Muscle layer of duodenum (tissue), 2 donors: Measurements from ENCODE around the gene DTX2.
"Not testable (repeated sequence)": the region's sequence is repeated elsewhere in the genome, so short reads cannot be mapped to it uniquely, and the experiment has no call there.

Experiments used
- H3K27ac ChIP-seq: one replicate; pipeline ENCODE4 v1.7.0; 2013; ENCODE audit warnings: mild to moderate bottlenecking, low read length
- H3K27me3 ChIP-seq: one replicate; pipeline ENCODE4 v1.7.0; 2013; ENCODE audit warnings: low read depth, mild to moderate bottlenecking, control low read depth, low read length
- H3K36me3 ChIP-seq, 2 donors: one replicate each; pipeline ENCODE4 v1.7.0; 2013; ENCODE audit warnings: low read length in 2 of 2, control low read depth in 1 of 2, mild to moderate bottlenecking in 1 of 2; ENCODE audit not compliant: insufficient read depth in 2 of 2, control insufficient read depth in 1 of 2
- H3K4me1 ChIP-seq, 2 donors: one replicate each; pipeline ENCODE4 v1.7.0; 2013; ENCODE audit warnings: low read length in 2 of 2, mild to moderate bottlenecking in 2 of 2, control low read depth in 1 of 2, moderate library complexity in 1 of 2; ENCODE audit not compliant: insufficient read depth in 2 of 2, control insufficient read depth in 1 of 2
- H3K4me3 ChIP-seq, 2 donors: one replicate each; pipeline ENCODE4 v1.7.0; 2013; ENCODE audit warnings: low read length in 2 of 2, low read depth in 1 of 2, mild to moderate bottlenecking in 1 of 2
- H3K9me3 ChIP-seq, 2 donors: one replicate each; pipeline ENCODE4 v1.7.0; 2013; ENCODE audit warnings: low read length in 2 of 2, control low read depth in 1 of 2, mild to moderate bottlenecking in 1 of 2; ENCODE audit not compliant: control insufficient read depth in 1 of 2
- donor health status: healthy.

The DTX2 gene

GRCh38 chr7:76461464-76462101 lies at the start of gene DTX2:
Gene DTX2 (plus strand): TSS chr7:76461709. CDS start chr7:76480510, 18,801 bp downstream.
- peak within 1 kb of the TSS in 1 of 2 donors; percentile 45 for H3K4me3 ChIP-seq
- H3K36me3 ChIP-seq, H3K27ac ChIP-seq: not testable (repeated sequence)

GRCh38 chr7:76412249-76412648 lies 49.3 kb upstream of the DTX2 start:
- no peak overlapping the region for H3K4me3 ChIP-seq
- no peaks in the 10 kb centered on the region for H3K9me3 ChIP-seq
- H3K4me1 ChIP-seq = no peaks in the 10 kb centered on the region
- H3K36me3 ChIP-seq = no peaks in the 10 kb centered on the region
- no peak overlapping the region for H3K27ac ChIP-seq
- no peaks in the 10 kb centered on the region for H3K27me3 ChIP-seq

More at GRCh38 chr7:76461464-76462101, at the start of gene DTX2:
- H3K4me1 ChIP-seq, H3K9me3 ChIP-seq, H3K27me3 ChIP-seq: not testable (repeated sequence)

DNA sequence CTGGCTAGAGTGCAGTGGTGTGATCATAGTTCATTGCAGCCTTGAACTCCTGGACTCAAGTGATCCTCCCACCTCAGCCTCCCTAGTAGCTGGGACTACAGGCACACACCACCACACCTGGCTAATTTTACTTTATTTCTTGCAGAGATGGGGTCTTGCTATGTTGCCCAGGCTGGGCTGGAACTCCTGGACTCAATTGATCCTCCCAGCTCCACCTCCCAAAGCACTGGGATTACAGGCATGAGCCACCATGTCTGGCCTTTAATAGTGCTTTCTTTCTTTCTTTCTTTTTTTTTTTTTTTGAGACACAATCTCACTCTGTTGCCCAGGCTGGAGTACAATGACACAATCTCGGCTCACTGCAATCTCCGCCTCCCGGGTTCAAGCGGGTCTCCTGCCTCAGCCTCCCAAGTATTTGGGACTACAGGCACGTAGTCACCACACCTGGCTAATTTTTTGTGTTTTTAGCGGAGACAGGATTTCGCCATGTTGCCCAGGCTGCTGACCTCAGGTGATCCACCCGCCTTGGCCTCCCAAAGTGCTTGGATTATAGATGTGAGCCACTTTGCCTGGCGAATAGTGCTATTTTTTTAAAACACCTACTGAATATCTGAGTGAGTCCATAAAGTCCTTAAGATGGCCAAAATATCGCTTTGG lies 43.7 kb upstream of the DTX2 start:
- not testable (repeated sequence) for H3K4me3 ChIP-seq, H3K27ac ChIP-seq, H3K27me3 ChIP-seq, H3K36me3 ChIP-seq, H3K4me1 ChIP-seq, H3K9me3 ChIP-seq

- H3K27ac ChIP-seq, H3K36me3 ChIP-seq, H3K9me3 ChIP-seq, H3K27me3 ChIP-seq, H3K4me1 ChIP-seq, H3K4me3 ChIP-seq: not testable (repeated sequence)
Measured at GRCh38 chr7:76421097-76421496, 40.4 kb upstream of the DTX2 start.

GRCh38 chr7:76423666-76424412 lies 37.7 kb upstream of the DTX2 start:
- H3K9me3 ChIP-seq = no peaks in the 10 kb centered on the region
- no peaks in the 10 kb centered on the region for H3K27me3 ChIP-seq
- no peak overlapping the region for H3K27ac ChIP-seq
- no peaks in the 10 kb centered on the region for H3K36me3 ChIP-seq
- no peaks in the 10 kb centered on the region for H3K4me1 ChIP-seq
- no peak overlapping the region for H3K4me3 ChIP-seq

DNA sequence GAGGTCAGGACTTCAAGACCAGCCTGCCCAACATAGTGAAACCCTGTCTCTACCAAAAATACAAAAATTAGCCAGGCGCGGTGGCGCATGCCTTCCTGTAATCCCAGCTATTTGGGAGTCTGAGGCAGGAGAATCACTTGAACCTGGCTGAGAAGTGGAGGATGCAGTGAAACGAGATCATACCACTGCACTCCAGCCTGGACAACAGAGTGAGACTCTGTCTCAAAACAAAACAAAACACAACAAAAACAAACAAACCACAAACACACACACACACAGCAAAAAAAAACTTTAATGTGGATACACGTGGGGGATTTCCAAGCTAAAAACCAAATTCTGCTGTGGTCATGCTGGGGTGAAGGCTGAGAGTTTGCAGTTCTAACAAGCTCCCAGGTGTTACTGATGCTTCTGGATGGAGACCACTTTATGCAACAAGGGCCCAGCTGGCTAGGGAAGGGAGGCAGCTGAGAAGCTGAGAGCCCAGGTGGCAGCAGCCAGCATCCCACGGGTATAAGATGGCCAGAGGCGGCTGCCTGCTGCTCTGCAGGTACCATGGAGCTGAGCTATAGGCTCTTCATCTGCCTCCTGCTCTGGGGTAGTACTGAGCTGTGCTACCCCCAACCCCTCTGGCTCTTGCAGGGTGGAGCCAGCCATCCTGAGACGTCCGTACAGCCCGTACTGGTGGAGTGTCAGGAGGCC lies 36.9 kb upstream of the DTX2 start, which contains the start of gene ZP3:
Gene ZP3, plus strand, starts transcription at position 538 of the 699 bp plus-strand sequence. Its CDS starts 15 bp downstream, at position 553.
- Histone ChIP-seq H3K36me3 (no peaks in the 10 kb centered on the region), H3K27ac (no peak within 1 kb of the TSS), H3K27me3 (no peaks in the 10 kb centered on the region), H3K4me1 (no peaks in the 10 kb centered on the region), H3K9me3 (no peaks in the 10 kb centered on the region), H3K4me3 (no peak within 1 kb of the TSS)

GRCh38 chr7:76425156-76425555 lies 36.4 kb upstream of the DTX2 start:
- no peak overlapping the region for H3K27ac ChIP-seq
- no peak overlapping the region for H3K4me3 ChIP-seq
- H3K9me3 ChIP-seq = no peaks in the 10 kb centered on the region
- no peaks in the 10 kb centered on the region for H3K27me3 ChIP-seq
- no peaks in the 10 kb centered on the region for H3K4me1 ChIP-seq
- no peaks in the 10 kb centered on the region for H3K36me3 ChIP-seq

- H3K27me3 ChIP-seq, H3K27ac ChIP-seq, H3K4me3 ChIP-seq, H3K36me3 ChIP-seq, H3K9me3 ChIP-seq, H3K4me1 ChIP-seq: not testable (repeated sequence)
Measured at GRCh38 chr7:76425558-76425957, 36.0 kb upstream of the DTX2 start.

GRCh38 chr7:76426246-76426645 lies 35.3 kb upstream of the DTX2 start:
- H3K27me3 ChIP-seq = no peaks in the 10 kb centered on the region
- no peak overlapping the region for H3K4me3 ChIP-seq

DNA sequence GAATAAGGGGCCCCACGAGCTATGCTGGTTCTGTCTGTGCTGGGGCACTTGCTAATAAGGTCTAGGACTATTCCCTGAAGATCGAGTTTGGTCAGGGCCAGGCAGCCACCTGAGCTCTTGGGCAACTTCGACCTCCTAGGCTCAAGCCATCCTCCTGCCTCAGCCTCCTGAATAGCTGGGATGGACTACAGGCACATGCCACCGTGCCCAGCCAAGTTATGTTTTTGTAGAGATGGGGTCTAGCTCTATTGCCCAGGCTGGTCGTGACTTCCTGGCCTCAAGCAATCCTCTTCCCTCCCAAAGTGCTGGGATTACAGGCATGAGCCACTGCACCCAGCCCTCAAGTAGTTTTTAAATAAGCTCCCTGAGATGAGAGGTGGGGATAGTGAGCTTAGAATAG lies 33.9 kb upstream of the DTX2 start:
- Histone ChIP-seq H3K27me3 (no peaks in the 10 kb centered on the region), H3K4me3 (no peak overlapping the region), H3K27ac (no peak overlapping the region)

More at GRCh38 chr7:76426246-76426645, 35.3 kb upstream of the DTX2 start:
- no peak overlapping the region for H3K27ac ChIP-seq
- no peaks in the 10 kb centered on the region for H3K36me3 ChIP-seq
- H3K4me1 ChIP-seq = no peaks in the 10 kb centered on the region
- H3K9me3 ChIP-seq = no peaks in the 10 kb centered on the region

GRCh38 chr7:76428149-76428823 lies 33.2 kb upstream of the DTX2 start:
- Histone ChIP-seq H3K36me3 (no peaks in the 10 kb centered on the region), H3K4me1 (no peaks in the 10 kb centered on the region), H3K27ac (no peak overlapping the region), H3K27me3 (no peaks in the 10 kb centered on the region), H3K9me3 (no peaks in the 10 kb centered on the region), H3K4me3 (no peak overlapping the region)

More for the DNA sequence above, 33.9 kb upstream of the DTX2 start:
- H3K9me3 ChIP-seq = no peaks in the 10 kb centered on the region
- H3K36me3 ChIP-seq = no peaks in the 10 kb centered on the region
- no peaks in the 10 kb centered on the region for H3K4me1 ChIP-seq
